Stimulated activated CD4-positive, alpha-beta T cell treated with anti-CD3 and anti-CD28 coated beads, Interleukin-1b, Interleukin-23, amount 100 ng/mL, for 24 hours (primary cell): ENCODE results near the gene CHST5.
"Not testable (repeated sequence)": the region's sequence is repeated elsewhere in the genome, so short reads cannot be mapped to it uniquely, and the experiment has no call there.

Experiments used
- DNase-seq, 4 experiments: peaks; one replicate each; pipeline ENCODE4 v3.0.0-alpha.2; 2020; ENCODE audit warnings: low read depth in 4 of 4, low spot score in 1 of 4

The CHST5 gene

GRCh38 chr16:75514296-75514695 is 21.6 kb downstream of the CHST5 start:
- no peak for DNase-seq

DNA sequence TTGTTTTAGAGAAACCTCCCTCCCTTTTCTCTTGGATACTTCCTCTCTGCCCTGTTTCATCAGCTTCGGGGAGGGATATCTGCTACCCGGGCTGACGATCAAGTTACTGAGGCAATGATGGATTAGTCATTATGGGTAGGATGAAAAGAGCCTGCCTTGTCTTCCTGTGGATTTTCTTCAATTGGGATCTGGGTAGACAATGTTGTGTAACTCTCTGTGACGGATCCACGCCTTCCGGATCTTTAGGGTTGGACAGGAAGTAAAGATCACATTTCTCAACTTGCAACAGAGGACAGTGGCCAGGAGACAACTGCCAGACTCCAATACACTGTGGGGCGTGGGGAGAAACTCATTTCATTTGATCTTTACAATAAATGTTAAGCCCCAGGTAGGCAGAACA is 29.3 kb downstream of the CHST5 start:
- no peak for DNase-seq

GRCh38 chr16:75506107-75506506 is 29.8 kb downstream of the CHST5 start:
- DNase-seq, result no peak

DNA sequence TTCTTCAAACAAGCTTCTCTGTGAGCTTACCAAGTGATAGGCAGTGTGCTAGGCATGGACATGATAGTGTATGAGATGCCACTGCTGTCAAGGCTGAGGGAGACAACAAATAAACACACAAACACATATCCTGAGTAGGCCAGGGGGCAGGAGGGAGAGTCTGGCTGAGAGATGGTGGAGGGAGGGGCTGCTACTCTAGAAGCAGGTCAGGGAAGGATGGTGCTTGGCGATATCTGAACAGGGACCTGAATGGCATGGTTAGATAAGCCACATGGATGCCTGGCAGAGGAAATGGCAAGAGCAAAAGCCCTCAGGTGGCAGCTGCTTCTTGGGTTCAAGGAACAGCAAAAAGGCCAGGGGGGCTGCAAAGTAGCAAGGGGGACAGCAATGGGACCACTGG is 32.1 kb downstream of the CHST5 start:
- DNase-seq, result no peak

DNA sequence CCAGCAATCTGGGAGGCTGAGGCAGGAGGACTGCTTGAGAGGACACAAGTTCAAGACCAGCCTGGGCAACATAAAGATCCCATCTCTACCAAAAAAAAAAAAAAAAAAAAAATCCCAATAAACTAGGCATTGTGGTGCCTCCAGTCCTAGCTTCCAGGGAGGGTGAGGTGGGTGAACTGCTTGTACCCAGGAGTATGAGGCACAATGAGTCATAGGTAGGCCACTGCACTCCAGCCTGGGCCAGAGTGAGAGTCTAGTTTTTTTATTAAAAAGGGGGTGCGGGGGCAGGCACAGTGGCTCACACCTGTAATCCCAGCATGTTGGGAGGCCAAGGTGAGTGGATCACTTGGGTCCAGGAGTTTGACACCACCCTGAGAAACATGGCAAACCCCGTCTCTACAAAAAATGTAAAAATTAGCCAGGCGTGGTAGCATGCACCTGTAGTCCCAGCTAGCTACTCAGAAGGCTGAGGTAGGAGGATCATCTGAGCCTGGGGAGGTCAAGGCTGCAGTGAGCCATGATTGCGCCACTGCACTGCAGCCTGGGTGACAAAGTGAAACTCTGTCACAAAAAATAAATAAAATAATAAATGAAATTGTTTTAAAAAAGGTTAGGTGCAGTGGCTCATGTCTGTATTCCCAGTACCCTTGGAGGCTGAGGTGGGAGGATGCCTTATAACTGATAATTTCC is 32.8 kb downstream of the CHST5 start:
- DNase-seq, result no peak

- DNase-seq, result not testable (repeated sequence)
These were observed 34.1 kb downstream of the CHST5 start for GRCh38 chr16:75501820-75502219.

DNA sequence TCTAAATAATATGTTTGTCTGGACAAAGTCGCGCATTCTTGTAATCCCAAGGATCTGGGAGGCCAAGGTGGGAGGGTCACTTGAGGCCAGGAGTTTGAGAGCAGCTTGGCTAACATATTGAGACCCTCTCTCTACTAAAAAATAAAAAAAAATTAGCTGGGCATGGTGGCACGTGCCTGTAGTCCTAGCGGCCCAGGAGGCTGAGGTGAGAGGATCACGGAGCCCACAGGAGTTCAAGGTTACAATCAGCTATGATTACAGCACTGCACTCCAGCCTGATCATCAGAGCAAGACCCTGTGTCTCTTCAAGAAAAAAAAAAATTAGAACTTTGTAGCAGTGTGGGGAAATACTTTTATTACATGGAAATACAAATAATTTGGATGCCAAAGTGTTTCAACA is 34.5 kb downstream of the CHST5 start:
- no peak for DNase-seq

DNA sequence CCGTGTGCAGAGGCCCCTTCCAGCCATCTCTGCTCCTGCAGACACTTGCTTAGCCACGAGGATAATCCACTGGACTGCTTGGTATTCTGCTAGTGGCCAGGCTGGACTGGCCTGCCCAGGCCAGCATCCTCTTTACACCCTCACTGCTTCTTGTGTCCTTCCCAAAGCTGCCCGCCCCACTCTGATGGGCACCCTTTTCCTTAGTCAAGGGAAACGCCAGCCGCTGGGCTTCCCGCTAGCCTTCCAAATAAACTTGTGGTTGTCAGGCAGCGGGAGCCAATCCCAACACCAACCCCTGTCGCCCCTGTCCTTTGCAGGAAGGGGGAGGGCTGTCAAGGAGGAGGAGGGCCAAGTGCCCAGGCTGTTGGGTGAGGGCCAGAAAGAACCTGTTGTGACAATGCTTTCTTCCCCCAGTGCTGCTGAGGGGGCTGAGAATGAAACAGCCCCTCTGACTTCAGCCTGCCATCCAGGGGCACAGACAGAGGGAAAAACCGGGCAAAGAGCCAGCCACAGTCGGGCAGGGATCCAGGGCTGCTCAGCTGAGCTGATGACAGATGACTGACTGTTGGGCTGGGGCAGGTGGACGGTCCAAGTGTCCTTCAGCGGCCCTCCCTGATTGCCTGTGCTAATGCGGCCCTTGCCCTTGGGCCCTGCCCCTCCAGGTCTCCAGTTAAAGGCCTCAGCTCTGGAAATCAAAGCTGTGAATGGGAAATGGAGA is 37.1 kb downstream of the CHST5 start:
- DNase-seq, result not testable (repeated sequence)

- DNase-seq, result no peak
These were observed 38.4 kb downstream of the CHST5 start for GRCh38 chr16:75497558-75497957.

DNA sequence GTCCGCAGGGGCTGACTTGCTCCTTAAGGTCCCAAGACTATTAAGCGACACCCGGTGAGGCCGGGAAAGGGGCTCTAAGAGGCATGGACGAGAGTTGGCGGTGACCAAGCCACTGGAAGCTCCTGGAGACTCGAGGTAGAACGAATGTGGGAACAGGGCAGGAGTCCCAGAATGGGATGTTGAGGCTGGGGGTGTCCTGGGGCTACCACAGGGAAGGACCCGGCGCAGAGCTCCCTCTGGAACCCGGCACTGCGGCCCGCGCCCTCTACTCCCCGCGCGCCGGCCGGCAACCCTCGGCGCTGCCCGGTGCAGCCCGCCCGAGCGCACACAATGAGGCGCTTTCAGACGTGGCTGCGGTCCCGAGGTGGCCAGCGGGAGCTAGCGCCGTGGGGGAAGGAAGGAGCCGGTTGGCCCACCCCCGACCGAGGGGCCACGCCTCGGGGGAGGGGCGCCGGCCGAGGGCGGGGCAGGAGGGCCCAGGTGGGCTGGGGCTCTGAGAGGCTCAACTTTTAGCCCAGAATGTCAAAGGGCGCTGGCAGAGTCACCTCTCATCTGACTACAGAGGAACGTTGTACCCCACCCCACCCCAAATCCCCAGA is 40.7 kb downstream of the CHST5 start, which contains the start of gene CHST6:
CHST6 (minus strand) TSS at position 366 of the 599 bp plus-strand sequence. CDS start 15,613 bp downstream, outside the sequence.
- peak in 1 of 4 experiments; percentile 16 for DNase-seq

DNA sequence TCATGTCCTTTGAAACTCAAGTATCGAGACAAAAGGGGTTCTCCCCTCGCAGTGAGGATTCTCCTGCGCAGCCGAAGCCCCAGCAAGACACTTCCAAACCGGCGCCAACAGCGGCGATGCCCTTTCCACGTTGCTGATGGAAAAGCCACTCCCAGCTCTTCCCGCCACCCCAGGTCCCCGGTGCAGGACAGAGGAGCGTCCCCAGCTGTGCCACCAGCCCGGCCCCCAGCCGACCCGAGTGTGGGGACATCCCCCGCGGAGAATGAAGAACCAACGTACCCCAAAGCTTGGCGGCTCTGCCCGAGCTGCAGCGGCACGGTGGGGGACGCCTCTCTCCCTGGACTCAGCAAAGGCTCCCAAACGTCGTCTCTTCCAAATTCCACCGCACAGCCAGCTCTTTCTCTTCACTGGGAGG is 41.2 kb downstream of the CHST5 start:
- no peak for DNase-seq

DNA sequence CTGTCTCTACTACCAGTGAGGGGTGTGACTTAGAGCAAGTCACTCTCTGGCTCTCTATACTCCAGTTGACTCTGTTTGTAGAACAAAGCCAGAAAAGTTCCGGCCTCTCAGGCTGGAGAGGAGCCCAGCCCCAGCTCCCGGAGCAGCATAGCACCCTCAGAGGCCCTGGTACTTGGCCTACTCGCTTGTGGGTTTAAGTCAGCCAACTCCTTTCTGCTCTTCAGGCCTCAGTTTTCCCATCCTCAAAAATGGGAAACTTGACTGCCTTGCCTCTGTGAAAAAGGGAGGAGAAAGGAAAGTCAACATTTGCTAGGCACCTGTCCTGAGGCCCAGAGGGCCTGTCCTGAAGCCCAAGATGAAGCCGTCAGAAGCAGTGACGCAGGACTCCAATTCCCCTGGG is 41.7 kb downstream of the CHST5 start:
- no peak for DNase-seq

DNA sequence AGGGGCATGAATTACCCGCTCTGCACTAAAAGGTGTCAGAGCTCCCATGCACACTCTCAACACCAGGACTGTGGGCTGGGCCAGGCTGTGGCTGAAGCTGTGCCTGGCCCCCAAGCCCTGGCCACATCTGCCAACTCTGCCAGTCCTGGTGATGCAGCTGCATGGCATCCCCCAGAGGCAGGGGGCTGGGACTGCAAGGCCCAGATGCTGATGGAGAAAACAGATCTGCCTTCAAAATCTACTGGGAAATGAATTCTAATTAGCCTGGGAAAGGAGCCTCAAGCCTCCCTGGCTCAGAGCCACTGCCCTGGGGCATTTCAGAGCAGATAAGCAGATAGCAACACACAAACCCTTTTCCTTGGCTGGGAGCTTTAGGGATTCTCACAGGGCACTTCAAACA is 44.0 kb downstream of the CHST5 start:
- DNase-seq, result no peak

- DNase-seq, result no peak
These were observed 47.6 kb downstream of the CHST5 start for GRCh38 chr16:75488322-75488721.

- DNase-seq, result no peak
These were observed 49.1 kb downstream of the CHST5 start for GRCh38 chr16:75486676-75487313.

- DNase-seq, result no peak
These were observed 49.8 kb downstream of the CHST5 start for GRCh38 chr16:75486014-75486675.

GRCh38 chr16:75485230-75486013 is 50.5 kb downstream of the CHST5 start:
- DNase-seq, result no peak

- DNase-seq, result no peak
These were observed 52.7 kb downstream of the CHST5 start for GRCh38 chr16:75483222-75483621.

- DNase-seq, result no peak
These were observed 53.3 kb downstream of the CHST5 start for GRCh38 chr16:75482434-75483205.

GRCh38 chr16:75481475-75481874 is 54.4 kb downstream of the CHST5 start:
- no peak for DNase-seq
